ENCODE results near the gene PRUNE2. TPM values are rescaled to one million over a fixed set of nuclear protein-coding genes. Genes with fewer than 3 reads are reported as not detected.

The PRUNE2 gene
- total and polyA plus RNA-seq, 9 of the 15 experiments (the other 6 are each of a cell fraction or from before 2014, with no cell fraction given): 0.05 to 0.45 (median 0.18) TPM; not detected in 1

GRCh38 chr9:76737154-76737902, 168.6 kb downstream of the PRUNE2 start (continued):
- TF ChIP-seq BCLAF1 (IDR thresholded peaks at IDR 0.05; ENCODE audit: borderline replicate concordance in 1 of 2, control insufficient read depth in 1 of 2, low read depth in 2 of 2, low read length in 1 of 2): no peak

GRCh38 chr9:76734716-76735115, 171.2 kb downstream of the PRUNE2 start:
- H4K20me1 ChIP-seq (replicated peaks; ENCODE audit: control insufficient read depth, insufficient read depth, low read length): no peaks in the 10 kb centered on the region
- H3K36me3 ChIP-seq (ENCODE audit: control insufficient read depth, insufficient read depth, low read length): no peaks in the 10 kb centered on the region
- H3K4me1 ChIP-seq (replicated peaks in 1 of 2; ENCODE audit: control insufficient read depth in 2 of 2, insufficient read depth in 2 of 2, low read length in 2 of 2): no peaks in the 10 kb centered on the region
- FAIRE-seq (no peak), ATAC-seq (no peak), DNase-seq (ENCODE audit: extremely low read depth in 1 of 4, low spot score in 3 of 4) (no peak)
- CTCF ChIA-PET (ENCODE audit: low intra/inter-chr PET ratio): no interaction called here
- WGBS (ENCODE audit: insufficient coverage, low coverage, missing lambda C conversion rate): 0% methylated on average over 3 of the region's 3 CpGs
- H3K27ac ChIP-seq (ENCODE audit: extremely low read depth, low read depth, low read length): no peak overlapping the region
- in situ Hi-C loops (cut with MboI) (no loop called here), intact Hi-C loops (cut with micrococcal nuclease) (no loop called here)
- H3K9me1 ChIP-seq (ENCODE audit: control insufficient read depth, insufficient read depth, low read length): no peaks in the 10 kb centered on the region
- H3K9me3 ChIP-seq (replicated peaks; ENCODE audit: control insufficient read depth, insufficient read depth, low read depth, low read length): no peaks in the 10 kb centered on the region
- no peak overlapping the region for H3K4me3 ChIP-seq
- H2AFZ ChIP-seq (ENCODE audit: low read depth, low read length): no peak overlapping the region
- no TSS peak for BruUV-seq (replicated peaks)
- H3K4me2 ChIP-seq (ENCODE audit: insufficient read depth, low read length): no peak overlapping the region
- H3K79me2 ChIP-seq (ENCODE audit: control insufficient read depth, insufficient read depth, low read length): no peaks in the 10 kb centered on the region
- POLR2A ChIA-PET: interaction anchor here (0.7 kb wide), 1 partner anchor 27 kb away, joined by 4 read pairs; no protein-coding TSS in a partner anchor
- no peak overlapping the region for H3K9ac ChIP-seq (ENCODE audit: insufficient read depth in 1 of 2, low read depth in 2 of 2, low read length in 2 of 2)
- H3K27me3 ChIP-seq (ENCODE audit: control insufficient read depth in 2 of 2, insufficient read depth in 2 of 2, low read length in 2 of 2): no peaks in the 10 kb centered on the region; a peak in 1 of 5 replicates
- TF ChIP-seq KDM1A (IDR thresholded peaks at IDR 0.05): no peak
- TF ChIP-seq IRF2 (CRISPR knock-in tag; IDR thresholded peaks at IDR 0.05): no peak
- no peak for TF ChIP-seq BHLHE40 (IDR thresholded peaks at IDR 0.05; ENCODE audit: low read length)
- no peak for TF ChIP-seq HMGXB4 (CRISPR knock-in tag; IDR thresholded peaks at IDR 0.05)
- no peak for TF ChIP-seq FOXP1 (CRISPR knock-in tag; IDR thresholded peaks at IDR 0.05)
- TF ChIP-seq HINFP (tag; conservative IDR thresholded peaks at IDR 0.05; ENCODE audit: low read depth): no peak
- TF ChIP-seq CHAMP1 (IDR thresholded peaks at IDR 0.05): no peak
- no peak for TF ChIP-seq STAT5B (CRISPR knock-in tag; IDR thresholded peaks at IDR 0.05)
- no peak for TF ChIP-seq ETV1 (tag; conservative IDR thresholded peaks at IDR 0.05; ENCODE audit: low read depth)
- TF ChIP-seq MBD2 (IDR thresholded peaks at IDR 0.05; ENCODE audit: borderline replicate concordance, low read depth): no peak

Data from K562 (cell line).